ENCODE results near the gene L3MBTL3. TPM values are rescaled to one million over a fixed set of nuclear protein-coding genes. Genes with fewer than 3 reads are reported as not detected.

Gene L3MBTL3
- total and polyA plus RNA-seq, 10 of the 15 experiments (the other 5 are each of a cell fraction or from before 2014, with no cell fraction given) = 0.71 to 9.4 (median 6.2) TPM

- SMC1A ChIA-PET (ENCODE audit: uncharacterized antibody, unreplicated experiment) = interaction anchor here (1.5 kb wide), 1 partner anchor 40 kb away, joined by 4 read pairs; no protein-coding TSS in a partner anchor
- RAD21 ChIA-PET (ENCODE audit: unreplicated experiment) = no interaction called here
- CTCF ChIA-PET = no interaction called here
Measured at GRCh38 chr6:130069485-130069884, 51.1 kb downstream of the L3MBTL3 start.

More at GRCh38 chr6:130069485-130069884, 51.1 kb downstream of the L3MBTL3 start:
- Histone ChIP-seq H4K20me1 (ENCODE audit: control insufficient read depth, insufficient read depth) (no peaks in the 10 kb centered on the region), H3K79me2 (ENCODE audit: control insufficient read depth, insufficient read depth, low read length) (no peaks in the 10 kb centered on the region), H3K4me1 (ENCODE audit: control insufficient read depth, insufficient read depth, low read length) (no peaks in the 10 kb centered on the region), H3K27me3 (replicated peaks in 1 of 2; ENCODE audit: control insufficient read depth in 2 of 2, insufficient read depth in 2 of 2, low read length in 1 of 2) (no peaks in the 10 kb centered on the region), H3K36me3 (ENCODE audit: control insufficient read depth in 2 of 2, insufficient read depth in 2 of 2, low read length in 1 of 2) (peaks cover 0 to 2% of the 10 kb centered on the region in 2 experiments; a peak in 1 of 4 replicates), H3K9ac (ENCODE audit: control insufficient read depth, insufficient read depth, low read length) (no peak overlapping the region), H3K9me3 (replicated peaks; ENCODE audit: control insufficient read depth, insufficient read depth, low read length) (no peaks in the 10 kb centered on the region), H3K4me3 (no peak overlapping the region), H3K4me2 (ENCODE audit: control insufficient read depth, insufficient read depth) (no peak overlapping the region), H3K27ac (ENCODE audit: control insufficient read depth, insufficient read depth) (no peak overlapping the region), H2AFZ (ENCODE audit: control insufficient read depth, low read depth, low read length) (no peak overlapping the region)
- ATAC-seq (no peak), FAIRE-seq (no peak), DNase-seq (ENCODE audit: low read depth, low spot score) (no peak)
- in situ Hi-C loops (cut with MboI) (no loop called here), intact Hi-C loops (cut with micrococcal nuclease; ENCODE audit: unreplicated experiment) (no loop called here)
- 92% methylated on average over 4 of the region's 4 CpGs for WGBS (ENCODE audit: insufficient coverage, insufficient replicate concordance, low lambda C conversion rate, missing lambda C conversion rate)
- TF ChIP-seq EP300 (IDR thresholded peaks at IDR 0.05; ENCODE audit: borderline replicate concordance in 1 of 2, control insufficient read depth in 1 of 2, low read depth in 2 of 2, low read length in 2 of 2) = no peak
- no peak for TF ChIP-seq LARP7 (IDR thresholded peaks at IDR 0.05)
- no peak for TF ChIP-seq SIN3A (IDR thresholded peaks at IDR 0.05; ENCODE audit: low read depth, low read length)
- TF ChIP-seq HDAC6 (IDR thresholded peaks at IDR 0.05; ENCODE audit: unreplicated experiment) = no peak
- no peak for TF ChIP-seq PRDM15 (CRISPR knock-in tag; IDR thresholded peaks at IDR 0.05)
- no peak for TF ChIP-seq ATF7 (IDR thresholded peaks at IDR 0.05; ENCODE audit: low read depth)
- TF ChIP-seq ZNF24 (IDR thresholded peaks at IDR 0.05) = no peak
- no TSS peak for BruUV-seq (replicated peaks)
- POLR2A ChIA-PET = no interaction called here
